Natural killer cell (primary cell): ENCODE data around the gene AP1M2. TPM values are rescaled to one million over a fixed set of nuclear protein-coding genes. Genes with fewer than 3 reads are reported as not detected.

Source experiments
- ATAC-seq, 3 donors: fragments of 150-1000 bp in 2 of 3; fragments of 200-7000 bp in 1 of 3; cut with Tn5 transposase; 1 replicate in 1 of 3; 2 replicates in 2 of 3; pipeline ENCODE4 v1.10.0; 2021; ENCODE audit warnings: mild to moderate bottlenecking in 2 of 3, moderate library complexity in 2 of 3
- DNase-seq, 2 donors: peaks; one replicate each; pipeline versions ENCODE4 v3.0.0 to v3.0.0-alpha.2; 2013 to 2021; ENCODE audit warnings: mixed read lengths in 1 of 2
- H3K27ac ChIP-seq: one replicate; pipeline ENCODE4 v1.5.1; 2013; ENCODE audit warnings: mild to moderate bottlenecking, low read length
- H3K27me3 ChIP-seq: one replicate; pipeline ENCODE4 v1.6.1; 2013; ENCODE audit warnings: low read length; ENCODE audit not compliant: control insufficient read depth, insufficient read depth
- H3K36me3 ChIP-seq: one replicate; pipeline ENCODE4 v1.6.1; 2013; ENCODE audit warnings: low read length; ENCODE audit not compliant: control insufficient read depth, insufficient read depth
- H3K4me1 ChIP-seq: one replicate; pipeline ENCODE4 v1.6.1; 2013; ENCODE audit warnings: low read length; ENCODE audit not compliant: control insufficient read depth, insufficient read depth
- H3K4me3 ChIP-seq: one replicate; pipeline ENCODE4 v1.5.1; 2013; ENCODE audit warnings: low read length
- H3K9me3 ChIP-seq: one replicate; pipeline ENCODE4 v1.6.1; 2013; ENCODE audit warnings: low read length; ENCODE audit not compliant: control insufficient read depth, insufficient read depth
- H3K27ac Mint-ChIP-seq, 2 donors: one replicate each; pipeline ENCODE4 v1.8.0; 2022; ENCODE audit warnings: mild to moderate bottlenecking in 2 of 2, mixed read lengths in 2 of 2, moderate library complexity in 1 of 2
- H3K27me3 Mint-ChIP-seq, 2 donors: one replicate each; pipeline ENCODE4 v1.8.0; 2022; ENCODE audit warnings: low read depth in 2 of 2, mixed read lengths in 2 of 2
- H3K36me3 Mint-ChIP-seq: one replicate; pipeline ENCODE4 v1.8.0; 2022; ENCODE audit warnings: mixed read lengths
- H3K4me1 Mint-ChIP-seq, 2 donors: one replicate each; pipeline ENCODE4 v1.8.0; 2022; ENCODE audit warnings: mixed read lengths in 2 of 2
- H3K4me3 Mint-ChIP-seq: one replicate; pipeline ENCODE4 v1.8.0; 2022; ENCODE audit warnings: mild to moderate bottlenecking, moderate library complexity, mixed read lengths
- H3K9me3 Mint-ChIP-seq, 2 donors: one replicate each; pipeline ENCODE4 v1.8.0; 2022; ENCODE audit warnings: mixed read lengths in 2 of 2
- CTCF ChIP-seq: fragments of 200-600 bp; IDR thresholded peaks from one replicate; pipeline ENCODE4 v1.8.0; 2022; ENCODE audit warnings: antibody characterized with exemption
- WGBS: methylation state at CpG from one replicate; pipeline ENCODE4 v1.1.7; 2013; ENCODE audit warnings: missing lambda C conversion rate; ENCODE audit not compliant: insufficient coverage; 5-methylcytosine and 5-hydroxymethylcytosine counted together
- intact Hi-C: fragments of 100-400 bp; cut with micrococcal nuclease; formaldehyde crosslinking; loops from one replicate; pipeline ENCODE4 v1.14.2; 2022
- total RNA-seq, 4 donors: library from RNA; stranded (reverse); fragments of 120-200 nt in 1 of 4; gene quantifications; one replicate each; pipeline versions ENCODE4 v1.2.3 to v1.2.4, GENCODE V29; 2013 to 2022

Gene AP1M2
- total RNA-seq, 3 donors from 2014 or later (not counting 1 experiment from before 2014, with no cell fraction given) = 1.3 TPM; not detected in 2

GRCh38 chr19:10620786-10621185 is 33.7 kb upstream of the AP1M2 start:
- peak overlapping the region; percentile 66 to 86 for H3K27ac Mint-ChIP-seq
- no peak overlapping the region for H3K4me3 Mint-ChIP-seq
- Histone ChIP-seq H3K4me3 (no peak overlapping the region), H3K27me3 (no peaks in the 10 kb centered on the region), H3K36me3 (peaks cover 7% of the 10 kb centered on the region), H3K27ac (no peak overlapping the region), H3K9me3 (no peaks in the 10 kb centered on the region), H3K4me1 (peaks cover 61% of the 10 kb centered on the region)
- no peak for TF ChIP-seq CTCF
- ATAC-seq (no peak), DNase-seq (no peak)
- WGBS = 98% methylated on average over 4 of the region's 4 CpGs
- H3K4me1 Mint-ChIP-seq = peaks cover 50 to 53% of the 10 kb centered on the region in 2 donors
- intact Hi-C loops = no loop called here
- no peaks in the 10 kb centered on the region for H3K27me3 Mint-ChIP-seq
- no peaks in the 10 kb centered on the region for H3K36me3 Mint-ChIP-seq
- H3K9me3 Mint-ChIP-seq = no peaks in the 10 kb centered on the region

- WGBS = 95% methylated on average over 8 of the region's 8 CpGs
- Histone ChIP-seq H3K4me3 (no peak overlapping the region), H3K9me3 (no peaks in the 10 kb centered on the region), H3K36me3 (peaks cover 11% of the 10 kb centered on the region), H3K4me1 (peaks cover 61% of the 10 kb centered on the region), H3K27ac (no peak overlapping the region), H3K27me3 (no peaks in the 10 kb centered on the region)
- H3K27ac Mint-ChIP-seq = peak overlapping the region; percentile 90 to 91
- H3K4me1 Mint-ChIP-seq = peaks cover 51% of the 10 kb centered on the region in 2 donors
- H3K36me3 Mint-ChIP-seq = no peaks in the 10 kb centered on the region
- H3K4me3 Mint-ChIP-seq = no peak overlapping the region
- TF ChIP-seq CTCF = no peak
- intact Hi-C loops = no loop called here
- H3K9me3 Mint-ChIP-seq = no peaks in the 10 kb centered on the region
- DNase-seq = no peak
- H3K27me3 Mint-ChIP-seq = no peaks in the 10 kb centered on the region
- no peak for ATAC-seq
Measured at GRCh38 chr19:10618846-10619245, 31.7 kb upstream of the AP1M2 start.

GRCh38 chr19:10617409-10618121 is 30.5 kb upstream of the AP1M2 start:
- peaks cover 54 to 57% of the 10 kb centered on the region in 2 donors for H3K4me1 Mint-ChIP-seq
- peak overlapping the region; percentile 90 to 91 for H3K27ac Mint-ChIP-seq
- peaks cover 59% of the 10 kb centered on the region for H3K4me1 ChIP-seq
- H3K27ac ChIP-seq = no peak overlapping the region
- ATAC-seq = no peak
- 93% methylated on average over 13 of the region's 15 CpGs for WGBS
- H3K4me3 ChIP-seq = no peak overlapping the region
- H3K36me3 ChIP-seq = peaks cover 11% of the 10 kb centered on the region
- no peaks in the 10 kb centered on the region for H3K9me3 ChIP-seq
- H3K36me3 Mint-ChIP-seq = no peaks in the 10 kb centered on the region
- intact Hi-C loops = no loop called here
- DNase-seq = no peak
- no peaks in the 10 kb centered on the region for H3K9me3 Mint-ChIP-seq
- H3K27me3 ChIP-seq = no peaks in the 10 kb centered on the region
- peak overlapping the region; percentile 75 for H3K4me3 Mint-ChIP-seq
- no peak for TF ChIP-seq CTCF
- no peaks in the 10 kb centered on the region for H3K27me3 Mint-ChIP-seq
